Measurements from ENCODE around the gene B4GALT3. TPM values are rescaled to one million over a fixed set of nuclear protein-coding genes. Genes with fewer than 3 reads are reported as not detected.

The B4GALT3 gene
- total and polyA plus RNA-seq, 9 of the 15 experiments (the other 6 are each of a cell fraction or from before 2014, with no cell fraction given), result 31.2 to 103 (median 46.1) TPM

GRCh38 chr1:161165742-161166668 is 11.3 kb downstream of the B4GALT3 start, which contains the start of gene PPOX (continued):
- peak in 1 of 3 experiments; percentile 32 for TF ChIP-seq YY1 (IDR thresholded peaks at IDR 0.05; ENCODE audit: borderline replicate concordance in 1 of 3, control insufficient read depth in 1 of 3, extremely low read depth in 1 of 3, insufficient read depth in 3 of 3, insufficient read length in 1 of 3, insufficient replicate concordance in 2 of 3, low read depth in 1 of 3, low read length in 2 of 3)
- peak; percentile 89 for TF ChIP-seq NCOA1 (IDR thresholded peaks at IDR 0.05; ENCODE audit: low read depth)
- TF ChIP-seq MTF1 (CRISPR knock-in tag; IDR thresholded peaks at IDR 0.05; ENCODE audit: borderline replicate concordance), result no peak
- peak; percentile 96 for TF ChIP-seq NEUROD1 (IDR thresholded peaks at IDR 0.05; ENCODE audit: borderline replicate concordance, low read depth, low read length, partially characterized antibody)
- TF ChIP-seq MAX (CRISPR knock-in tag; IDR thresholded peaks at IDR 0.05), result peak; percentile 90
- peak; percentile 76 for TF ChIP-seq DMBX1 (CRISPR knock-in tag; IDR thresholded peaks at IDR 0.05; ENCODE audit: borderline replicate concordance)
- peak; percentile 94 for TF ChIP-seq SMARCC2 (IDR thresholded peaks at IDR 0.05; ENCODE audit: low read depth)
- TF ChIP-seq SPI1 (IDR thresholded peaks at IDR 0.05; ENCODE audit: borderline replicate concordance, low read depth, low read length), result 0 out of 2 replicates have a peak, but pooled peaks have one; percentile 0
- TF ChIP-seq ZNF316 (IDR thresholded peaks at IDR 0.05), result no peak
- TF ChIP-seq RBM34 (IDR thresholded peaks at IDR 0.05; ENCODE audit: borderline replicate concordance, insufficient read depth, low read length), result no peak
- TF ChIP-seq PML (IDR thresholded peaks at IDR 0.05; ENCODE audit: low read length), result peak; percentile 97
- peak; percentile 75 for TF ChIP-seq E2F1 (CRISPR knock-in tag; IDR thresholded peaks at IDR 0.05)
- peak in 1 of 2 experiments; percentile 22; a peak in 2 of 4 replicates for TF ChIP-seq RAD21 (CRISPR knock-in tag; conservative IDR thresholded peaks at IDR 0.05 in 1 of 2, IDR thresholded peaks at IDR 0.05 in 1 of 2)
- peak; percentile 93 for TF ChIP-seq POLR2AphosphoS5 (IDR thresholded peaks at IDR 0.05; ENCODE audit: control insufficient read depth, insufficient read depth, low read depth, low read length)
- TF ChIP-seq HDAC6 (IDR thresholded peaks at IDR 0.05; ENCODE audit: low read depth, low read length), result no peak
- no peak for TF ChIP-seq PTTG1 (tag; IDR thresholded peaks at IDR 0.05; ENCODE audit: low read depth)
- TF ChIP-seq STAT5A (IDR thresholded peaks at IDR 0.05; ENCODE audit: borderline replicate concordance, low read length), result peak; percentile 93
- peak; percentile 97 for TF ChIP-seq KLF16 (IDR thresholded peaks at IDR 0.05)
- peak in 1 of 2 experiments; percentile 88; a peak in 2 of 4 replicates for TF ChIP-seq ZNF639 (CRISPR knock-in tag; conservative IDR thresholded peaks at IDR 0.05 in 1 of 2, IDR thresholded peaks at IDR 0.05 in 1 of 2)
- 0 out of 2 replicates have a peak, but pooled peaks have one; percentile 49 for TF ChIP-seq EZH2 (IDR thresholded peaks at IDR 0.05; ENCODE audit: borderline replicate concordance, low read depth, low read length)
- 0 out of 2 replicates have a peak, but pooled peaks have one; percentile 43 for TF ChIP-seq TRIM28 (IDR thresholded peaks at IDR 0.05)
- no peak for TF ChIP-seq SNIP1 (IDR thresholded peaks at IDR 0.05; ENCODE audit: low read depth)
- peak; percentile 31; the same call in 1 of the 2 replicates for TF ChIP-seq JUN (IDR thresholded peaks at IDR 0.05; ENCODE audit: borderline replicate concordance, low read depth, low read length)
- TF ChIP-seq JUN (CRISPR knock-in tag; IDR thresholded peaks at IDR 0.05; ENCODE audit: borderline replicate concordance), result peak; percentile 59; the same call in 1 of the 2 replicates

Measured in K562 (cell line).